ENCODE results near the gene CRIP2. TPM values are rescaled to one million over a fixed set of nuclear protein-coding genes. Genes with fewer than 3 reads are reported as not detected.

The CRIP2 gene
- total and polyA plus RNA-seq, 2 of the 4 experiments (the other 2 are of a cell fraction), result 18.1 to 123 TPM

- TF ChIP-seq, protein P1, sequence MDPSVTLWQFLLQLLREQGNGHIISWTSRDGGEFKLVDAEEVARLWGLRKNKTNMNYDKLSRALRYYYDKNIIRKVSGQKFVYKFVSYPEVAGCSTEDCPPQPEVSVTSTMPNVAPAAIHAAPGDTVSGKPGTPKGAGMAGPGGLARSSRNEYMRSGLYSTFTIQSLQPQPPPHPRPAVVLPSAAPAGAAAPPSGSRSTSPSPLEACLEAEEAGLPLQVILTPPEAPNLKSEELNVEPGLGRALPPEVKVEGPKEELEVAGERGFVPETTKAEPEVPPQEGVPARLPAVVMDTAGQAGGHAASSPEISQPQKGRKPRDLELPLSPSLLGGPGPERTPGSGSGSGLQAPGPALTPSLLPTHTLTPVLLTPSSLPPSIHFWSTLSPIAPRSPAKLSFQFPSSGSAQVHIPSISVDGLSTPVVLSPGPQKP (IDR thresholded peaks at IDR 0.05; ENCODE audit: borderline replicate concordance, low read depth, low read length), result no peak
These were observed 18.6 kb upstream of the CRIP2 start (continued) for GRCh38 chr14:105455766-105456660.
